ENCODE results near the gene ZNF784. TPM values are rescaled to one million over a fixed set of nuclear protein-coding genes. Genes with fewer than 3 reads are reported as not detected.

ZNF784 gene
- total and polyA plus RNA-seq, 2 donors (not counting 3 experiments of a cell fraction or from before 2014, with no cell fraction given) = 4.9 TPM

- Histone ChIP-seq H4K20me1 (replicated peaks; ENCODE audit: control insufficient read depth, extremely low read depth, insufficient read depth, low read length) (no peaks in the 10 kb centered on the region), H3K9ac (replicated peaks; ENCODE audit: extremely low read depth, insufficient read depth, low read length) (peak overlapping the region; percentile 84), H3K4me2 (ENCODE audit: insufficient read depth, low read length) (peak overlapping the region; percentile 94), H3K27me3 (ENCODE audit: control insufficient read depth in 2 of 2, insufficient read depth in 2 of 2, low read length in 2 of 2) (no peaks in the 10 kb centered on the region), H3K79me2 (ENCODE audit: control insufficient read depth, insufficient read depth, low read length) (no peaks in the 10 kb centered on the region), H3K9me1 (replicated peaks; ENCODE audit: control insufficient read depth, extremely low read depth, insufficient read depth, low read length) (no peaks in the 10 kb centered on the region), H3K4me3 (replicated peaks in 1 of 3; ENCODE audit: insufficient read depth in 1 of 3, low read depth in 1 of 3, low read length in 3 of 3) (peak overlapping the region in 2 of 3 experiments; percentile 74 to 78), H3K27ac (ENCODE audit: insufficient read depth, low read depth, low read length) (no peak overlapping the region), H3K4me1 (ENCODE audit: control insufficient read depth, extremely low read depth, insufficient read depth, low read length) (peaks cover 6% of the 10 kb centered on the region), H3K36me3 (ENCODE audit: control insufficient read depth in 2 of 2, extremely low read depth in 1 of 2, insufficient read depth in 2 of 2, low read length in 2 of 2) (peaks cover 0 to 3% of the 10 kb centered on the region in 2 experiments), H2AFZ (ENCODE audit: low read depth, low read length) (peak overlapping the region; percentile 100), H3K9me3 (replicated peaks; ENCODE audit: control insufficient read depth, insufficient read depth, low read length) (no peaks in the 10 kb centered on the region)
- intact Hi-C loops (cut with micrococcal nuclease) = no loop called here
- CTCF ChIA-PET = interaction anchor here (0.7 to 2.9 kb wide), 10 partner anchors 8 to 184 kb away, joined by 3 to 15 read pairs (median 6); partner anchors contain the start of genes ZNF524 and ZNF865
- POLR2A ChIA-PET = interaction anchor here (0.6 to 1.4 kb wide), 5 partner anchors 26 to 1152 kb away, joined by 4 to 8 read pairs (median 5); partner anchors contain the start of genes CDC42EP5 and FIZ1
- no TSS peak for BruUV-seq (replicated peaks)
- dilution Hi-C loops (cut with MboI; ENCODE audit: extremely low pct_ligation_motif_present, low sequenced_read_pairs) = no loop called here
- TF ChIP-seq POLR2A (IDR thresholded peaks at IDR 0.05; ENCODE audit: low read depth, low read length) = no peak
- TF ChIP-seq MAX (IDR thresholded peaks at IDR 0.05; ENCODE audit: insufficient read depth, insufficient read length) = no peak
- no peak for TF ChIP-seq CTCF (IDR thresholded peaks at IDR 0.05; ENCODE audit: extremely low read depth in 1 of 2, insufficient read depth in 1 of 2, low read depth in 1 of 2, low read length in 2 of 2)
- no peak for TF ChIP-seq GATA2 (IDR thresholded peaks at IDR 0.05; ENCODE audit: insufficient read depth, insufficient read length, low read depth, low read length)
- TF ChIP-seq FOS (IDR thresholded peaks at IDR 0.05; ENCODE audit: borderline replicate concordance, insufficient read depth, low read length) = no peak
- TF ChIP-seq POLR2AphosphoS5 (IDR thresholded peaks at IDR 0.05; ENCODE audit: insufficient read depth, low read depth, low read length) = no peak
- TF ChIP-seq EZH2 (IDR thresholded peaks at IDR 0.05; ENCODE audit: borderline replicate concordance, low read depth, low read length, severe bottlenecking) = no peak
- no peak for TF ChIP-seq JUN (IDR thresholded peaks at IDR 0.05; ENCODE audit: borderline replicate concordance, insufficient read depth, insufficient read length, low read depth)
- TF ChIP-seq MYC (IDR thresholded peaks at IDR 0.05; ENCODE audit: low read depth, low read length) = no peak
- DNase-seq (ENCODE audit: low read depth, low spot score) (no peak), FAIRE-seq (no peak)
Observed at GRCh38 chr19:55625004-55625326, 599 bp upstream of the ZNF784 start.

Measured in endothelial cell of umbilical vein (primary cell).